CD1c-positive myeloid dendritic cell (primary cell): ENCODE measurements around the gene ZBTB7B.

Source experiments
- DNase-seq: peaks from one replicate; pipeline ENCODE4 v3.0.0-alpha.2; 2016; ENCODE audit errors: extremely low spot score

The ZBTB7B gene

DNA sequence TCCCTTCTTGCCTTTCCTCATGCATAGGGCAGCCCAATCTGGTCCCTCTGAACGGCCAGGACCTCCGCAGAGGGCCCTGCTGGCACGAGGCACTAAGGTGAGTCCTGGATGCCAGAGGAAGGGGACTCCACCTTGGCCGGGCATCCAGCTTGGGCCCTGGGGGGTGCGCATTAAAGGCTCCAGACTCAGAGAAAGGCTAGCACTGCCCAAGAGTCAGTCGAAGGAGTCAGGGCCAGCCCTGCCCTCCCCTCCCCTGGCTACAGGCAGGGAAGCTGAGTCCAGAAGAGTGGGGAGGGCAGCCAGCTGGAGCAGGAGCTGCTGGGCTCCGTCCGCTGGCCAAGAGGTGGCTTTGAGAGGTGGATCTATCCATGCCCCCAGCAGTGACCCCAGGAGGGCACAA is 58.1 kb downstream of the ZBTB7B start:
- no peak for DNase-seq

GRCh38 chr1:155061381-155062150 is 59.0 kb downstream of the ZBTB7B start:
- peak; percentile 91 for DNase-seq

DNA sequence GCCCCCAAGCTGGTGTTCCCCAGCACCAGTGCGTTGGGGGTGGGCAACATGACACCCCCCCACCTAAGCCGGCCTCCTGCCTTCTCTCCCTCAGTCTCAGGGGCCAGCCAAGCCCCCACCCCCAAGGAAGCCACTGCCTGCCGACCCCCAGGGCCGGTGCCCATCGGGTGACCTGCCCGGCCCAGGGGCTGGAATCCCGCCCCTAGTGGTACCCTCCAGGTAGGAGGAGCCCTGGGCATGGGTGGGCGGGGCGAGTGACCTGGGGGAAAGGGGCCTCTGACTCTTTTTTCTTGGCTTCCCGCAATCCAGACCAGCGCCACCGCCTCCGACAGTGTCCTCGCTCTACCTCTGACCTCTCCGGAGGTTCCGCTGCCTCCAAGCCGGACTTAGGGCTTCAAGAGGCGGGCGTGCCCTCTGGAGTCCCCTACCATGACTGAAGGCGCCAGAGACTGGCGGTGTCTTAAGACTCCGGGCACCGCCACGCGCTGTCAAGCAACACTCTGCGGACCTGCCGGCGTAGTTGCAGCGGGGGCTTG is 59.6 kb downstream of the ZBTB7B start:
- DNase-seq: no peak

GRCh38 chr1:155062702-155063411 is 60.3 kb downstream of the ZBTB7B start:
- DNase-seq: peak; percentile 74

DNA sequence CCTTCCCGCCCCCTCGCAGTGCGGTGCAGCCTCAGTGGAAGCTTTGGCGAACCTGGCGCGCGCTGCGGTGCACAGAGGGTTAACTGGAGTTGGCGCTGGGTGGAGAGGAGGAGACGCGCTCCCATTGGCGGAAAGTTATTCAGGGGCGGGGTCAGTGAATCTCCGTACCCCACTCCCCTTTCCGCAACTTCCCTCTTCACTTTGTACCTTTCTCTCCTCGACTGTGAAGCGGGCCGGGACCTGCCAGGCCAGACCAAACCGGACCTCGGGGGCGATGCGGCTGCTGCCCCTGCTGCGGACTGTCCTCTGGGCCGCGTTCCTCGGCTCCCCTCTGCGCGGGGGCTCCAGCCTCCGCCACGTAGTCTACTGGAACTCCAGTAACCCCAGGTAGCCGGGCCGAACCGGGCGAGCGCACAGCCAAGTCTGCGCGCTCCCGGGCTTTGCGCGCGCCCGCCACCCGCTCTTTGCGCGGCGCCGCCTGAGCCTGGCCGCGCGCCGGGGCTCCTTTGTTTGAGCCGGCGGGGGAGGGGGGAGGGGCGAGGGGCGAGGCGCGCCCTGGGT is 61.0 kb downstream of the ZBTB7B start, which contains the start of gene EFNA4:
Gene EFNA4 (plus strand): TSS at position 191 of the 561 bp plus-strand sequence. CDS start 84 bp downstream, at position 275.
- peak; percentile 91 for DNase-seq

DNA sequence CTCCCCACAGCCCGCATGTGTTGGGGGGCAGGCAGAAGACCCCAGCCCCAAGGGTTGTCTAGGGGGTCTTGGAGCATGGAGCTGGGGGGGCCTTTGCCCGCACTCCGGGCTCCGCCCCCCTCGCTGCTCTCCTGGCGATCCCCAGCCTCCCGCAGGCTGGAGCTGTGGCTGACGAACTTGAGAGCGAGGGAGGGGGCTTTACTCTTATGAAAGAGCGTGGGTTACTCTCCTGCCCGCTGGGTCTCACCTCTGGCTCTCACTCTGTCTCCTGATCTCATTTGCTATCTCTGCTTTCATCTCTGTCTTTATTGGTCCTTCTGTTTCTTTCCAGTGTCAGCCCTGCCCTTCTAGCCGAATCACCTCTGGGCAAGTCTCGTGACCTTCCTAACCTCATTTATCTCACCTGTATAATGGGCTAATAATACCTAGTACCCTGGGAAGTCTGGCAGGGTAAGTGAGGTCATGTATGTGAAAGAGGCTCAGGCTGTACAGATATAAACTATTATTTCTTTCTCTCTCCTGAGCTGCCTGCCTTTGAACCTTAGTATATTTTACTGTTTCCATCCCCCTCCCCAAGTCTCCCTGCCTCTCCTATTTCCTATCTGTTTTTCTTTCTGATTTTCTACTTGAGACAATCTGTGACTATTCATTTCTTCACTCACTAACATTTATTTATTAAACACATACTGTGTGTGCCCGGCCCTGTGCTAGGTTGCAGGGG is 61.7 kb downstream of the ZBTB7B start:
- DNase-seq: no peak

GRCh38 chr1:155064832-155065429 is 62.3 kb downstream of the ZBTB7B start:
- no peak for DNase-seq

GRCh38 chr1:155066777-155067176 is 64.2 kb downstream of the ZBTB7B start:
- no peak for DNase-seq
